ENCODE data around the gene DLL4.

The DLL4 gene

DNA sequence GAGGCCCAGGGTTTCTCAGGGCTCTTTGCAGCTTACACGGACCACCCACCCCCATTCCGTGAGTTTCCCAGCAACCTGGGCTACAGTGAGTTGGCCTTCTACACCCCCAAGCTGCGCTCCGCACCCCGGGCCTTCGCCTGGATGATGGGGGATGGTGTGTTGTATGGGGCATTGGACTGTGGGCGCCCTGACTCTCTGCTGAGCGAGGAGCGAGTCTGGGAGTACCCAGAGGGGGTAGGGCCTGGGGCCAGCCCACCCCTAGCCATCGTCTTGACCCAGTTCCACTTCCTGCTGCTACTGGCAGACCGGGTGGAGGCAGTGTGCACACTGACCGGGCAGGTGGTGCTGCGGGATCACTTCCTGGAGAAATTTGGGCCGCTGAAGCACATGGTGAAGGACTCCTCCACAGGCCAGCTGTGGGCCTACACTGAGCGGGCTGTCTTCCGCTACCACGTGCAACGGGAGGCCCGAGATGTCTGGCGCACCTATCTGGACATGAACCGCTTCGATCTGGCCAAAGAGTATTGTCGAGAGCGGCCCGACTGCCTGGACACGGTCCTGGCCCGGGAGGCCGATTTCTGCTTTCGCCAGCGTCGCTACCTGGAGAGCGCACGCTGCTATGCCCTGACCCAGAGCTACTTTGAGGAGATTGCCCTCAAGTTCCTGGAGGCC, 29.5 kb upstream of the DLL4 start:
- TF ChIP-seq, protein P1, sequence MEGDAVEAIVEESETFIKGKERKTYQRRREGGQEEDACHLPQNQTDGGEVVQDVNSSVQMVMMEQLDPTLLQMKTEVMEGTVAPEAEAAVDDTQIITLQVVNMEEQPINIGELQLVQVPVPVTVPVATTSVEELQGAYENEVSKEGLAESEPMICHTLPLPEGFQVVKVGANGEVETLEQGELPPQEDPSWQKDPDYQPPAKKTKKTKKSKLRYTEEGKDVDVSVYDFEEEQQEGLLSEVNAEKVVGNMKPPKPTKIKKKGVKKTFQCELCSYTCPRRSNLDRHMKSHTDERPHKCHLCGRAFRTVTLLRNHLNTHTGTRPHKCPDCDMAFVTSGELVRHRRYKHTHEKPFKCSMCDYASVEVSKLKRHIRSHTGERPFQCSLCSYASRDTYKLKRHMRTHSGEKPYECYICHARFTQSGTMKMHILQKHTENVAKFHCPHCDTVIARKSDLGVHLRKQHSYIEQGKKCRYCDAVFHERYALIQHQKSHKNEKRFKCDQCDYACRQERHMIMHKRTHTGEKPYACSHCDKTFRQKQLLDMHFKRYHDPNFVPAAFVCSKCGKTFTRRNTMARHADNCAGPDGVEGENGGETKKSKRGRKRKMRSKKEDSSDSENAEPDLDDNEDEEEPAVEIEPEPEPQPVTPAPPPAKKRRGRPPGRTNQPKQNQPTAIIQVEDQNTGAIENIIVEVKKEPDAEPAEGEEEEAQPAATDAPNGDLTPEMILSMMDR (IDR thresholded peaks at IDR 0.05; ENCODE audit: insufficient read depth, low read depth, low read length, missing control alignments) = no peak
- DNase-seq (ENCODE audit: low read depth) = no peak
- no peak overlapping the region for H3K4me3 ChIP-seq (ENCODE audit: low read depth, low read length)

DNA sequence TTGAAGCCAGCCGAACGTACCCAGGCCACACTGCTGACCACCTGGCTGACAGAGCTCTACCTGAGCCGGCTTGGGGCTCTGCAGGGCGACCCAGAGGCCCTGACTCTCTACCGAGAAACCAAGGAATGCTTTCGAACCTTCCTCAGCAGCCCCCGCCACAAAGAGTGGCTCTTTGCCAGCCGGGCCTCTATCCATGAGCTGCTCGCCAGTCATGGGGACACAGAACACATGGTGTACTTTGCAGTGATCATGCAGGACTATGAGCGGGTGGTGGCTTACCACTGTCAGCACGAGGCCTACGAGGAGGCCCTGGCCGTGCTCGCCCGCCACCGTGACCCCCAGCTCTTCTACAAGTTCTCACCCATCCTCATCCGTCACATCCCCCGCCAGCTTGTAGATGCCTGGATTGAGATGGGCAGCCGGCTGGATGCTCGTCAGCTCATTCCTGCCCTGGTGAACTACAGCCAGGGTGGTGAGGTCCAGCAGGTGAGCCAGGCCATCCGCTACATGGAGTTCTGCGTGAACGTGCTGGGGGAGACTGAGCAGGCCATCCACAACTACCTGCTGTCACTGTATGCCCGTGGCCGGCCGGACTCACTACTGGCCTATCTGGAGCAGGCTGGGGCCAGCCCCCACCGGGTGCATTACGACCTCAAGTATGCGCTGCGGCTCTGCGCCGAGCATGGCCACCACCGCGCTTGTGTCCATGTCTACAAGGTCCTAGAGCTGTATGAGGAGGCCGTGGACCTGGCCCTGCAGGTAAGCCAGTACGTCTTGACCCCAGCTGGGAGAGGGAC, 28.7 kb upstream of the DLL4 start:
- no peak overlapping the region for H3K4me3 ChIP-seq (ENCODE audit: low read depth, low read length)
- no peak for DNase-seq (ENCODE audit: low read depth)
- TF ChIP-seq, protein P1 (IDR thresholded peaks at IDR 0.05; ENCODE audit: insufficient read depth, low read depth, low read length, missing control alignments) = no peak

DNA sequence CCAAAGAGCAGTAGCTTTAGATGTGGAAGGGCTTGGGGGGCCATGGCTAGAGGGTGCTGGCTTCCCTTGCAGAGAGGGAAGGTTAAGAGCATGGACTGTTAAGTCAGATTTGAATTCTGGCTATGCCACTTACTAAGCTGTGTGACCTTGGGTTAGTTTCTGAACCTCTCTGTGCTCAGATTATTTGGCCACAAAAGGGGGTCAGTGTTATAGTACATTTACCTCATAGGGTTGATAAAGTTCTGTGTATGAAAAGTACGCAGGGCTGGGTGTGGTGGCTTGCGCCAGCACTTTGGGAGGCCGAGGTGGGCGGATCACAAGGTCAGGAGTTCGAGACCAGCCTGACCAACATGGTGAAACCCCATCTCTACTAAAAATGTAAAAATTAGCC, 28.1 kb upstream of the DLL4 start:
- no peak overlapping the region for H3K4me3 ChIP-seq (ENCODE audit: low read depth, low read length)
- DNase-seq (ENCODE audit: low read depth) = no peak
- TF ChIP-seq, protein P1 (IDR thresholded peaks at IDR 0.05; ENCODE audit: insufficient read depth, low read depth, low read length, missing control alignments) = no peak

DNA sequence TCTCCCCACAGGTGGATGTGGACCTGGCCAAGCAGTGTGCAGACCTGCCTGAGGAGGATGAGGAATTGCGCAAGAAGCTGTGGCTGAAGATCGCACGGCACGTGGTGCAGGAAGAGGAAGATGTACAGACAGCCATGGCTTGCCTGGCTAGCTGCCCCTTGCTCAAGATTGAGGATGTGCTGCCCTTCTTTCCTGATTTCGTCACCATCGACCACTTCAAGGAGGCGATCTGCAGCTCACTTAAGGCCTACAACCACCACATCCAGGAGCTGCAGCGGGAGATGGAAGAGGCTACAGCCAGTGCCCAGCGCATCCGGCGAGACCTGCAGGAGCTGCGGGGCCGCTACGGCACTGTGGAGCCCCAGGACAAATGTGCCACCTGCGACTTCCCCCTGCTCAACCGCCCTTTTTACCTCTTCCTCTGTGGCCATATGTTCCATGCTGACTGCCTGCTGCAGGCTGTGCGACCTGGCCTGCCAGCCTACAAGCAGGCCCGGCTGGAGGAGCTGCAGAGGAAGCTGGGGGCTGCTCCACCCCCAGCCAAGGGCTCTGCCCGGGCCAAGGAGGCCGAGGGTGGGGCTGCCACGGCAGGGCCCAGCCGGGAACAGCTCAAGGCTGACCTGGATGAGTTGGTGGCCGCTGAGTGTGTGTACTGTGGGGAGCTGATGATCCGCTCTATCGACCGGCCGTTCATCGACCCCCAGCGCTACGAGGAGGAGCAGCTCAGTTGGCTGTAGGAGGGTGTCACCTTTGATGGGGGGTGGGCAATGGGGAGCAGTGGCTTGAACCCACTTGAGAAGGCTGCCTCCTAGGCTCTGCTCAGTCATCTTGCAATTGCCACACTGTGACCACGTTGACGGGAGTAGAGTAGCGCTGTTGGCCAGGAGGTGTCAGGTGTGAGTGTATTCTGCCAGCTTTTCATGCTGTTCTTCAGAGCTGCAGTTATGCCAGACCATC, 26.3 kb upstream of the DLL4 start:
- no peak overlapping the region for H3K4me3 ChIP-seq (ENCODE audit: low read depth, low read length)
- TF ChIP-seq, protein P1 (IDR thresholded peaks at IDR 0.05; ENCODE audit: insufficient read depth, low read depth, low read length, missing control alignments) = no peak
- no peak for DNase-seq (ENCODE audit: low read depth)

DNA sequence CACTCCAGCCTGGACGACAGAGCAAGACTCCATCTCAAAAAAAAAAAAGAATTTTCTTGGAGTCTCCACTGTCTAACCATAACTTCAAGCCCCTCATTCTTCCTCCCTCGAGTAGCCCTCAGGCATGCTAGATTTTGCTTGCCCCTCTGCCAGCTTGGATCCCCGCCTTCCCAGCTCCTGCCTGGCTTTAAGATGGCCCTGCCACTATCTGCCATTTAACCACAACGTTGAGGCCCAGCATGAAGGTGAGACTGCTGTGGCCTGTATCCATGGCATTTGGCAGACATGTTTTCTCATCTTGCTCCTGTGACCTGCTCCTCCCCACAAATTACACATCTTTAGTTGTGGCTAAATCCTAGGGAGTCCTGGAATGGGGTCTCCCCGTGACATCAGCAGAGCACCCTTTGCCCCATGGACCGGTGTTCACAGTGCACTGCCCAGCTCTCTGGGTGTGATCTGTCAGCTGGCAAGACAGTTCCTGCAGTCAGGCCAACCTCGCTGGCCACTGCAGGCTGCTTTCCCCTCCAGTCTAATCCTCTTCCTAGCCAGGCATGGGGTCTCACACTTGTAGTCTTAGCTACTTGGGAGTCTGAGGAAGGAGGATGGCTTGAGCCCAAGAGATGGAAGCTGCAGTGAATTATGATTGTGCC, 24.5 kb upstream of the DLL4 start:
- H3K4me3 ChIP-seq (ENCODE audit: low read depth, low read length) = no peak overlapping the region
- TF ChIP-seq, protein P1 (IDR thresholded peaks at IDR 0.05; ENCODE audit: insufficient read depth, low read depth, low read length, missing control alignments) = no peak
- DNase-seq (ENCODE audit: low read depth) = no peak

Data from GM12865 (cell line).